ENCODE measurements around the gene SPAG8.

- TF ChIP-seq CTCF (IDR thresholded peaks at IDR 0.05; ENCODE audit: poor library complexity) (no peak), EZH2 (IDR thresholded peaks at IDR 0.05; ENCODE audit: borderline replicate concordance) (no peak), EZH2phosphoT487 (IDR thresholded peaks at IDR 0.05; ENCODE audit: low read depth, severe bottlenecking, unreplicated experiment) (no peak)
Observed at GRCh38 chr9:35856206-35856605, 44.1 kb upstream of the SPAG8 start.
